Spleen (tissue), 7 donors: ENCODE data around the gene ADAT2.

ENCODE experiments used
- CTCF ChIP-seq, 11 experiments: fragments of 200-600 bp in 7 of 11; fragments of 450-650 bp in 4 of 11; sonication (generic) in 4 of 11; IDR thresholded peaks in 8 of 11; conservative IDR thresholded peaks in 3 of 11; 1 replicate in 7 of 11; 2 replicates in 4 of 11; pipeline versions ENCODE4 v1.4.0 to v1.8.0; 2016 to 2021; ENCODE audit warnings: antibody characterized with exemption in 11 of 11, inconsistent platforms in 4 of 11, mild to moderate bottlenecking in 1 of 11
- POLR2A ChIP-seq, 3 donors: fragments of 450-650 bp; IDR thresholded peaks; one replicate each; pipeline ENCODE4 v1.5.1; 2017; ENCODE audit warnings: antibody characterized with exemption in 3 of 3, mild to moderate bottlenecking in 1 of 3
- donor health status: DM: no; HTN: no; CAD: no; lungs with moderate emphysema.
- donor health status: DM: no; HTN: no; CAD: no.
- donor health status: DM: no; HTN: no; CAD: no.

- no peak for TF ChIP-seq CTCF (IDR thresholded peaks at IDR 0.05 in 8 of 11, conservative IDR thresholded peaks at IDR 0.05 in 3 of 11)
- no peak for TF ChIP-seq POLR2A (IDR thresholded peaks at IDR 0.05)
Observed at GRCh38 chr6:143376861-143377260, 73.6 kb downstream of the ADAT2 start.
